SK-N-SH (cell line): ENCODE data around the gene TRAPPC3.

ENCODE experiments used
- EZH2phosphoT487 ChIP-seq: fragments of 200-600 bp; sonication (generic); IDR thresholded peaks from 2 replicates; pipeline ENCODE4 v1.6.1; 2017; ENCODE audit warnings: low read depth, mixed run types, mild to moderate bottlenecking, antibody characterized with exemption, moderate library complexity, borderline replicate concordance
- GABPA ChIP-seq: IDR thresholded peaks from 2 replicates; pipeline ENCODE4 v1.4.0; 2012; ENCODE audit warnings: low read depth, mild to moderate bottlenecking
- MXI1 ChIP-seq: IDR thresholded peaks from 2 replicates; pipeline ENCODE4 v1.6.1; 2012; ENCODE audit warnings: mild to moderate bottlenecking, low read depth, low read length, improper control_type of control experiment
- NFIC ChIP-seq: IDR thresholded peaks from 2 replicates; pipeline ENCODE4 v1.4.0; 2012; ENCODE audit warnings: borderline replicate concordance
- POLR2AphosphoS5 ChIP-seq: IDR thresholded peaks from 2 replicates; pipeline ENCODE4 v1.6.1; 2012; ENCODE audit warnings: low read depth, low read length
- SIN3A ChIP-seq: IDR thresholded peaks from 2 replicates; pipeline ENCODE4 v1.6.1; 2012; ENCODE audit warnings: low read depth, mild to moderate bottlenecking, low read length, moderate library complexity, borderline replicate concordance
- TF ChIP-seq, protein P1 (sequence below): fragments of 200-600 bp; sonication (generic); IDR thresholded peaks from 2 replicates; pipeline ENCODE4 v1.6.1; 2017; ENCODE audit warnings: antibody characterized with exemption, mild to moderate bottlenecking, moderate library complexity
- TF ChIP-seq, protein P2 (sequence below): IDR thresholded peaks from 2 replicates; pipeline ENCODE4 v1.4.0; 2012; ENCODE audit warnings: low read depth, borderline replicate concordance

DNA sequence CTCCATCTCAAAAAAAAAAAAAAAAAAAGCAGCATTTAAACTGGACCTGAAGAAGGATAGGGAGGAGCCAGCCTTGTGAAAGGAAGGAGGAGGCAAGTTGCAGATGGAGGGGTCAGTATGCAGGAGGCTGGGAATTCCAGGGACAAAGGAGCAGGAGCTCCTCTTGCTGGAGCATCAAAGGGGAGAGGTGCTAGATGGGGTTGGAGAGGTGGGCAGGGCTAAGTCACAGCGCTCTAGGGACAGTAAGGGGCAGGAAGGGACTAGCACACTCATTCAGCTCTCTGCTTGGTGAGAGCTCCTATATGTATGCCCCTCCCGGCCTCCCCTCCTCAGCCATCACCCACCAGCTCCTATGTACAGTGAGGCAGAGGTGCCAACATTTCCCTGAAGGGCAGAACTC, 33.4 kb upstream of the TRAPPC3 start:
- TF ChIP-seq, protein P1, sequence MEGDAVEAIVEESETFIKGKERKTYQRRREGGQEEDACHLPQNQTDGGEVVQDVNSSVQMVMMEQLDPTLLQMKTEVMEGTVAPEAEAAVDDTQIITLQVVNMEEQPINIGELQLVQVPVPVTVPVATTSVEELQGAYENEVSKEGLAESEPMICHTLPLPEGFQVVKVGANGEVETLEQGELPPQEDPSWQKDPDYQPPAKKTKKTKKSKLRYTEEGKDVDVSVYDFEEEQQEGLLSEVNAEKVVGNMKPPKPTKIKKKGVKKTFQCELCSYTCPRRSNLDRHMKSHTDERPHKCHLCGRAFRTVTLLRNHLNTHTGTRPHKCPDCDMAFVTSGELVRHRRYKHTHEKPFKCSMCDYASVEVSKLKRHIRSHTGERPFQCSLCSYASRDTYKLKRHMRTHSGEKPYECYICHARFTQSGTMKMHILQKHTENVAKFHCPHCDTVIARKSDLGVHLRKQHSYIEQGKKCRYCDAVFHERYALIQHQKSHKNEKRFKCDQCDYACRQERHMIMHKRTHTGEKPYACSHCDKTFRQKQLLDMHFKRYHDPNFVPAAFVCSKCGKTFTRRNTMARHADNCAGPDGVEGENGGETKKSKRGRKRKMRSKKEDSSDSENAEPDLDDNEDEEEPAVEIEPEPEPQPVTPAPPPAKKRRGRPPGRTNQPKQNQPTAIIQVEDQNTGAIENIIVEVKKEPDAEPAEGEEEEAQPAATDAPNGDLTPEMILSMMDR, result no peak
- no peak for TF ChIP-seq POLR2AphosphoS5
- TF ChIP-seq MXI1, result no peak
- TF ChIP-seq NFIC, result no peak
- TF ChIP-seq EZH2phosphoT487, result no peak
- TF ChIP-seq, protein P2, sequence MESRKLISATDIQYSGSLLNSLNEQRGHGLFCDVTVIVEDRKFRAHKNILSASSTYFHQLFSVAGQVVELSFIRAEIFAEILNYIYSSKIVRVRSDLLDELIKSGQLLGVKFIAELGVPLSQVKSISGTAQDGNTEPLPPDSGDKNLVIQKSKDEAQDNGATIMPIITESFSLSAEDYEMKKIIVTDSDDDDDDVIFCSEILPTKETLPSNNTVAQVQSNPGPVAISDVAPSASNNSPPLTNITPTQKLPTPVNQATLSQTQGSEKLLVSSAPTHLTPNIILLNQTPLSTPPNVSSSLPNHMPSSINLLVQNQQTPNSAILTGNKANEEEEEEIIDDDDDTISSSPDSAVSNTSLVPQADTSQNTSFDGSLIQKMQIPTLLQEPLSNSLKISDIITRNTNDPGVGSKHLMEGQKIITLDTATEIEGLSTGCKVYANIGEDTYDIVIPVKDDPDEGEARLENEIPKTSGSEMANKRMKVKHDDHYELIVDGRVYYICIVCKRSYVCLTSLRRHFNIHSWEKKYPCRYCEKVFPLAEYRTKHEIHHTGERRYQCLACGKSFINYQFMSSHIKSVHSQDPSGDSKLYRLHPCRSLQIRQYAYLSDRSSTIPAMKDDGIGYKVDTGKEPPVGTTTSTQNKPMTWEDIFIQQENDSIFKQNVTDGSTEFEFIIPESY, result no peak
- no peak for TF ChIP-seq SIN3A
- TF ChIP-seq GABPA, result no peak
